IPS-20b (cell line): ENCODE data around the gene RWDD1.

Source experiments
- H3K27ac ChIP-seq: one replicate; pipeline ENCODE4 v1.5.1; 2013; ENCODE audit warnings: low read length
- H3K27me3 ChIP-seq: 2 replicates; pipeline ENCODE4 v1.6.1; 2013; ENCODE audit warnings: mild to moderate bottlenecking, low read length, inconsistent platforms; ENCODE audit not compliant: insufficient read depth
- H3K36me3 ChIP-seq: 2 replicates; pipeline ENCODE4 v1.6.1; 2013; ENCODE audit warnings: low read depth, mild to moderate bottlenecking, inconsistent platforms, low read length, moderate library complexity; ENCODE audit not compliant: insufficient read depth
- H3K4me1 ChIP-seq: 2 replicates; pipeline ENCODE4 v1.6.1; 2013; ENCODE audit warnings: mild to moderate bottlenecking, control low read depth, inconsistent platforms, low read length, moderate library complexity; ENCODE audit not compliant: insufficient read depth
- H3K4me3 ChIP-seq: 2 replicates; pipeline ENCODE4 v1.5.1; 2013; ENCODE audit warnings: mild to moderate bottlenecking, low read length, inconsistent platforms
- H3K9ac ChIP-seq: 2 replicates; pipeline ENCODE4 v1.6.1; 2013; ENCODE audit warnings: low read depth, mild to moderate bottlenecking, inconsistent platforms, low read length, moderate library complexity
- H3K9me3 ChIP-seq: 2 replicates; pipeline ENCODE4 v1.6.1; 2013; ENCODE audit warnings: mild to moderate bottlenecking, low read depth, low read length, inconsistent platforms; ENCODE audit not compliant: insufficient read depth

RWDD1 gene

GRCh38 chr6:116570856-116571682 lies at the start of gene RWDD1:
Gene RWDD1 (plus strand): TSS chr6:116571504. CDS start chr6:116571583, 79 bp downstream.
- H3K27ac ChIP-seq = peak within 1 kb of the TSS; percentile 50
- no peaks in the 10 kb centered on the region for H3K9me3 ChIP-seq
- peak within 1 kb of the TSS; percentile 98 for H3K4me3 ChIP-seq
- peak within 1 kb of the TSS; percentile 94 for H3K9ac ChIP-seq
- H3K4me1 ChIP-seq = peaks cover 7% of the 10 kb centered on the region
- H3K27me3 ChIP-seq = no peaks in the 10 kb centered on the region
- H3K36me3 ChIP-seq = peaks cover 7% of the 10 kb centered on the region

- no peak overlapping the region for H3K9ac ChIP-seq
- no peaks in the 10 kb centered on the region for H3K36me3 ChIP-seq
- H3K4me3 ChIP-seq = no peak overlapping the region
- H3K27me3 ChIP-seq = no peaks in the 10 kb centered on the region
- peaks cover 22% of the 10 kb centered on the region for H3K4me1 ChIP-seq
- H3K27ac ChIP-seq = peak overlapping the region; percentile 30
- no peaks in the 10 kb centered on the region for H3K9me3 ChIP-seq
Measured at GRCh38 chr6:116522896-116523295, 48.4 kb upstream of the RWDD1 start.

- H3K36me3 ChIP-seq = no peaks in the 10 kb centered on the region
- H3K27me3 ChIP-seq = no peaks in the 10 kb centered on the region
Measured at GRCh38 chr6:116524236-116524635, 47.1 kb upstream of the RWDD1 start.

GRCh38 chr6:116528133-116528532 lies 43.2 kb upstream of the RWDD1 start:
- Histone ChIP-seq H3K36me3 (no peaks in the 10 kb centered on the region), H3K27ac (no peak overlapping the region), H3K9me3 (no peaks in the 10 kb centered on the region), H3K4me1 (peaks cover 40% of the 10 kb centered on the region), H3K27me3 (no peaks in the 10 kb centered on the region), H3K4me3 (no peak overlapping the region), H3K9ac (no peak overlapping the region)

More at GRCh38 chr6:116524236-116524635, 47.1 kb upstream of the RWDD1 start:
- Histone ChIP-seq H3K4me3 (no peak overlapping the region), H3K4me1 (peaks cover 25% of the 10 kb centered on the region), H3K27ac (no peak overlapping the region), H3K9ac (no peak overlapping the region), H3K9me3 (no peaks in the 10 kb centered on the region)

- no peak overlapping the region; the same call in 1 of the 2 replicates for H3K9ac ChIP-seq
- H3K36me3 ChIP-seq = no peaks in the 10 kb centered on the region
- H3K4me1 ChIP-seq = peaks cover 41% of the 10 kb centered on the region
- no peaks in the 10 kb centered on the region for H3K9me3 ChIP-seq
- no peaks in the 10 kb centered on the region for H3K27me3 ChIP-seq
- no peak overlapping the region for H3K4me3 ChIP-seq
- no peak overlapping the region for H3K27ac ChIP-seq
Measured at GRCh38 chr6:116528780-116529179, 42.5 kb upstream of the RWDD1 start.

GRCh38 chr6:116529466-116530290 lies 41.6 kb upstream of the RWDD1 start:
- H3K9ac ChIP-seq = no peak overlapping the region

GRCh38 chr6:116530436-116530835 lies 40.9 kb upstream of the RWDD1 start:
- H3K27me3 ChIP-seq = no peaks in the 10 kb centered on the region
- no peak overlapping the region for H3K9ac ChIP-seq
- no peak overlapping the region; the same call in 1 of the 2 replicates for H3K4me3 ChIP-seq
- H3K4me1 ChIP-seq = peaks cover 34% of the 10 kb centered on the region
- no peaks in the 10 kb centered on the region for H3K36me3 ChIP-seq
- no peak overlapping the region for H3K27ac ChIP-seq
- H3K9me3 ChIP-seq = no peaks in the 10 kb centered on the region

More at GRCh38 chr6:116529466-116530290, 41.6 kb upstream of the RWDD1 start:
- H3K27me3 ChIP-seq = no peaks in the 10 kb centered on the region
- H3K36me3 ChIP-seq = no peaks in the 10 kb centered on the region
- no peaks in the 10 kb centered on the region for H3K9me3 ChIP-seq
- no peak overlapping the region for H3K4me3 ChIP-seq
- peaks cover 37% of the 10 kb centered on the region for H3K4me1 ChIP-seq
- no peak overlapping the region for H3K27ac ChIP-seq

GRCh38 chr6:116531675-116532570 lies 39.4 kb upstream of the RWDD1 start:
- no peaks in the 10 kb centered on the region for H3K27me3 ChIP-seq
- H3K27ac ChIP-seq = no peak overlapping the region
- no peak overlapping the region for H3K4me3 ChIP-seq
- no peaks in the 10 kb centered on the region for H3K9me3 ChIP-seq
- H3K4me1 ChIP-seq = peaks cover 34% of the 10 kb centered on the region
- no peaks in the 10 kb centered on the region for H3K36me3 ChIP-seq
- no peak overlapping the region for H3K9ac ChIP-seq

GRCh38 chr6:116533233-116533957 lies 37.9 kb upstream of the RWDD1 start:
- H3K4me1 ChIP-seq = peaks cover 34% of the 10 kb centered on the region
- no peak overlapping the region for H3K27ac ChIP-seq
- H3K36me3 ChIP-seq = no peaks in the 10 kb centered on the region
- no peak overlapping the region for H3K9ac ChIP-seq
- H3K27me3 ChIP-seq = no peaks in the 10 kb centered on the region
- no peaks in the 10 kb centered on the region for H3K9me3 ChIP-seq
- no peak overlapping the region for H3K4me3 ChIP-seq

- no peaks in the 10 kb centered on the region for H3K36me3 ChIP-seq
- peaks cover 22% of the 10 kb centered on the region for H3K4me1 ChIP-seq
- no peak overlapping the region for H3K27ac ChIP-seq
- H3K9ac ChIP-seq = no peak overlapping the region
- no peaks in the 10 kb centered on the region for H3K9me3 ChIP-seq
- H3K27me3 ChIP-seq = no peaks in the 10 kb centered on the region
- H3K4me3 ChIP-seq = no peak overlapping the region
Measured at GRCh38 chr6:116535109-116535508, 36.2 kb upstream of the RWDD1 start.
